GM21619 (cell line): Measurements from ENCODE around the gene PTDSS2.
"Not testable (repeated sequence)": the region's sequence is repeated elsewhere in the genome, so short reads cannot be mapped to it uniquely, and the experiment has no call there.

Experiments
- ATAC-seq: cut with Tn5 transposase; IDR thresholded peaks from one replicate; pipeline ENCODE4 v1.9.1; 2021; ENCODE audit not compliant: unreplicated experiment

The PTDSS2 gene

DNA sequence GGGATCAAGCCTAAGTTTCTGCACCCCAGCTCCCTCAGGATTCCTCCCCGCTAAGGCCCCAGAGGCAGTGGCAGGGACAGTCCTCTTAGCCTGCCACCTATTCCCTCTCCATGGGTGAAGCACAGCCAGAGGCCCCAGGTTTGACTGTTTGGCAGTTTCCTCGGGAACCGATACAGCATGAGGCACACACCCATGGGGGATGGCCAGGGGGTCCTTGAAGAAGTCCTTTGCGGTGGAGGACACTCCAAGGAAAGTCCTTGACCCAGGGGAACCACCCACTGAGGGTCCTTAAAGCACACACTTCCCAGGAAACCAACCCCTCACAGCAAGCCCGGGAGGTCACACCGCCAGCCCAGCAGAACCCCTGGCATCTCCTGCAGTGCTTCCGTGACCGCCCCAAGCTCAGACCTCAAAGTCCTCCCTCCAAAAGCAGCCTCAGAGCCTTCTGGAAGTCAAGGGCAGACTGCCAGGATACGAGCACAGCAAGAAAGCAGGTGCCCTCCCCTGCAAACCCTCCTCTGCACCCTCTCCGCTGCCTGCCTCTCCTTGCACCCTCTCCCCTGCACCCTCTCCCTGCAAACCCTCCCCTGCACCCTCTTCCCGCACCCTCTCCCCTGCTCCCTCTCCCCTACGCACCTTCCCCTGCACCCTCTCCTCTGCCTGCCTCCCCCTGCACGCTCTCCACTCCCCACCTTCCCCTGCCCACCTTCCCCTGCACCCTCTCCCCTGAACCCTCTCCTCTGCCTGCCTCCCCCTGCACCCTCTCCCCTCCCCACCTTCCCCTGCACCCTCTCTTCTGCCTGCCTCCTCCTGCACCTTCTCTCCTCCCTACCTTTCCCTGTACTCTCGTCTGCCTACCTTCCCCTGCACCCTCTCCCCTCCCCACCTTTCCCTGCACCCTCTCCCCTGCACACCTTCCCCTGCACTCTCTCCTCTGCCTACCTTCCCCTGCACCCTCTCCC lies 36.7 kb upstream of the PTDSS2 start:
- ATAC-seq, result no peak

DNA sequence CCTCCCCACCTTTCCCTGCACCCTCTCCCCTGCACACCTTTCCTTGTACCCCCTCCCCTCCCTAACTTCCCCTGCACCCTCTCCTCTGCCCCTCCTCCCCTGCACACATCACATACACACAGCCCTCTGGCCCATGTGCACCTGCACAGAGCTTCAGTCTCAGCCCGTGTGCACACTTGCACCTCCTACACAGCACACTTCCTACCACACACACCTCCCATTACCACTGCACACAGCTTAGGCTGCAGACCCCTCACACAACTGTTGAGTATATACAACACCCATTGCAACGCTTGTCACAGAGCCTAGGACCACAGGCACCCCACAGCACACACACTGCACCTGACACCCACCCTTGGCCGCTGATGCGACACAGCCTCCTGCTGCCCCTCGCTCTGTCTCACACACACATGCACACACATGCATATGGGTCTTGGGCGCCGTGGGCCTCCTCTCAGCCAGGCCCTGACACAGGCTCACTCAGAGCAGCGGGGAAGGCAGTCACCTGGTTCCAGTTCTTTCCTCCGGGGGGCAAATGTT lies 35.7 kb upstream of the PTDSS2 start:
- ATAC-seq, result no peak

DNA sequence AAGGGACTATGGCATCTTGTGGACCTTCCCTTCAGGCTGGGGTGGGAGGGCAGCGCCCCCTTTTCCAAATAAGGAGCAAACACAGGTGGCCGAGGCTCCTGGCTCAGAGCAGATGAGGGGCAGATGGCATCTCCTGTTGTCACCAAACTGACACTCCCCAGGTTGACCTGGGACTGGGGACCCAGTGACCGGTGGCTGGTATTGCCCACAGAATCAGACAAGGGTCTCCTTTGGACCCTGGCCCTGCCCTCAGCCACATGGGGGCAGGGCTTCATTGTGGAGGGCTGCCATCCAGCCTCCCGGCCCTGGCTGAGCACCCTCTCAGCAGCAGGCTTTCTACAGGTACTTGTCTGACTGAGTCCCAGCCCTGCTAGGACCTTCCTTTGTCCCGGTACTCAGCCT lies 34.4 kb upstream of the PTDSS2 start:
- ATAC-seq, result no peak

DNA sequence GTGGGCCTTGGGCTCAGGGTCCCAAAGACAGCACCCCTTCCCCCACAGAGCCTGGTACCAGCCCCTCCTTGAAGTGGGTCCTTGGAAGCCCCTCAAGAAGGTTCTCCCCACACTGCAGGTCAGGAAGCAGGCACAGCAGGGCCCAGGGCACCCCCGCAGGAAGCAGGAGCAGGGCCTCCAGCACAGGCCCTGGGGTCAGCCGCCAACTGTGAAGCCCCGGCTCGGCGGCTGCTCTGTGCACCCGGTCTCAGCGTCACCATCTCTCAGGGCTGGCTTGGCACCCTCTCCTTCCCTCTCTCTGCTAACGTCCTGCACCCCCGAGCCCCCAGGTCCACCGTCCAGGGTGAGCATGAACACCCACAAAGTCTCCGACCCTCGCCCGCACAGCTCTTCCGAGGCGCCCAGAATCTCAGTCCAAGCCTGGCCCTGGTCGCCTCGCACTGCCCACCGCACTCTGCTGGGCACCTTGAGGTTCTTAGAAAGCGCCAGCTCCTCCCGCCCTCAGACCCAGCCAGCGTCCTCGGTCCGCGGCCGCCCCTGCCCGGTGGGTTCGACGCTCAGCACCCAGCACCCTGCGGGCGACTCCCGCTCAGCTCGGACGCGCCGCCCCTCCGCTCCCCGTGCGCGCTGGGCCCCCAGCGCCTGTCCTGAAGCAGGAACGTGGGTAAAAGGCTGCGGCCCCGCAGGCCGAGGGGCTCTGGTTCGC lies 33.9 kb upstream of the PTDSS2 start:
- no peak for ATAC-seq

DNA sequence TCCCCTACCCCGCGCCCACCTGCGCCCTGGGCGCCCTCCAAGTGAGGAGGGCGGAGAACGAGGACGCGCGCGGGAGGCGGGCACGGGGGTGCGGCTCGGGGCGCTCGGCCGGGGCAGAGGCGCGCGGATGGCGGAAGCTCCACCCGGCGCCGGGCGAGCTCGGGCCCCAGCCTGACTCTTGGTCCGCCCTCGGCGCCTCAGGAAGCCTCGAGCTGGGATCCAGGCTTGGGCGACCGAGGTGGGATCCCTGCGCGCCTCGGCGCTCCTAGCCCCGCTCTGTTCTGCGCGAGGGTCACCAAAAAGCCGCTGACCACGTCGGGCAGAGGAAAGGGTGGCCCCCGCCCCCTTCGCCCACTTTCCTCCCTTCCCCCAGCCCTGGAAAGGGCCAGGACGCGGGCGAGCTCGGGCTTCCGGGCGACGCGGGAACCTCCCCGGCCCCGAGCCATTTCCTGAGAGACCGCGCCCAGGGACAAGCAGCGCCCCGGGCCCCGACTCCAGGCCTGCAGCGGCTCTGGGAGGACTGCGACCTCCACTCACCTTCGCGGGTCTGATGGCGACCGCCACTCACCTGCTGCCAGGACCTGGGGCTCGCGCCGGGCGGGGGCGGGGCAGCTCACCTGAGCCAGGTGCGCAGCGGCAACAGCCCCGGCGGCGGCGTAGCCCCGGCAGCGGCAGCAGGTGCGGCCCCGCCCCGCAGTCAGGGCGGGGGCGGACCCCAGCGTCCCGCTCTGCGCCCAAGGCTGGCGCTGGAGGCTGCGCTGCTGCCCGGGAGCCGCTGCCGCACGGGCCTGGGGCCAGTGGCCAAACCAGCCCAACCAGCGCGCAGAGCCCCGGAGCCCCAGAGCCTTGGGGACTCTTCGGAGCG lies 33.1 kb upstream of the PTDSS2 start:
- no peak for ATAC-seq

DNA sequence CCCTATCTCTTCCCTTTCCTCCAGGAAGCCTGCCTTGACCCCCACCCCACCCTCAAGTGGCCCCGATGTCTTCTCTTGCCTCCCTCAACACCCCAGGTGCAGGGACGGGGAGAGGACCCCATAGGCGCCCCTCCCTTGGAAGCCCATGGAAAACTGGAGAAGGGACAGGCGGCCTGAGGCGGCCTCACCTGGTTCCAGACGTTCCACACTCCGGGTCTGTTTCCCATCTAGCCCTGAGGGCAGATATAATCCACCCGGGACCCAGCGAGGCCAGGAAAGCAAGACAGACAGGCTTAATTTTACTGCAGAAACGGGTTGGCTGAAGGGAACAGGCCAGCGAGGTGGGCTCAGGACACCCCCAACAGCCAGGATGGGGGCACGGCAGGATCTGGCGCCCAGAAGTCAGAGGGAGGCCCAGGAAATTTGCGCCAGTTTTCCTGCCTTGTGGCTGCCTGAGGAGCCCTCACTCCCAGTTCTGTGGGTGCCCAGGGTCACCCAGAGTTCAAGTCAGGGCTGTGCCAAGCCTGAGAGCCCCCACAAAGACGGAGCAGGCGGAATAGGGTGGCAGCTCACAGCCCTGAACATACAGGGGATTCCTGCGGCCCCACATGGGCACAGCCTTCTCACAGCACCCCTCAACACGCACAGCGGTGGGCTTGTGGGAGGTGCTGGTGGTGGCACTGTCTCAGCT lies 32.3 kb upstream of the PTDSS2 start:
- no peak for ATAC-seq

DNA sequence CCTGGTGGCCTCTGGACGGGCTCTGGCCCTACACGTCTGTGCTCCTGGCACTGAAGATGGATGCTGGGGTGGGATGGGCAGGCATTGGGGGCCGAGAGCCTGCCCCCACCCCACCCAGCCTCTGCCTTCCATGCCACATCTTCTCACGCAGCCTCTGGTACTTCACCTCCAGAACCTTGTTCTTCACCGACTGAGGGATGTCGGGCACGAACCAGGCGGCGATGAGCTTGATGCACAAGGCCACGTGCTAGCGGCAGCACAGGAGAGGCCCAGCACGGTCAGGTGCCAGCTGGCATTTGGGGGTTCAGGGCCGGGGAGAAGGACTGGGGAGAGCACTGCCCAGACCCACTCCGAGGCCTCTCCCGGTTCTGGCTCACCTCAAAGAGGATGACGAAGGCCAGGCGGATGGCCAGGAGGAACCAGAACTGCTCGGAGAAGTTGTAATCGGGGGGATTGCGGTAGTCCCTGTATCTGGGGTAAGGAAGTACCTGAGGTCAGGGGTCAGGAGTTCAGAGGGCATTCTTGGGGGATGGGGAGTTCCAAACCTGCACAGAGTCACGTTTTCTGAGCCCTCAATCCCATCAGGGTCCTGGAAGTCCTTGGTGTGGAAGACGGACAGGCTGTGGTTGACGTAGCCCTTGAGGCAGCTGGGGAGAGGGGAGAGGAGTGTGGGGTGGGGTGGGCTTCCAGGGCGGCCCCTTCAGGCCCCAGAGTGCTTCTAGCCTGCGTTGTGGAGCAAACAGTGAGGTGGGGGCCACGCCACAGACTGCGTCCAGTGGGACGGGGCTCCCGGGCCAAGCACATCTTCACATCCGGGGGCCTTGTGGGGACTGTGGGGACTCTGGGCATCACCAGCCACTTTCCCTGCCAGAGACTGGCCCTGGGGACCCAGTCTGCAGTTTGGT lies 31.5 kb upstream of the PTDSS2 start:
- ATAC-seq, result no peak

DNA sequence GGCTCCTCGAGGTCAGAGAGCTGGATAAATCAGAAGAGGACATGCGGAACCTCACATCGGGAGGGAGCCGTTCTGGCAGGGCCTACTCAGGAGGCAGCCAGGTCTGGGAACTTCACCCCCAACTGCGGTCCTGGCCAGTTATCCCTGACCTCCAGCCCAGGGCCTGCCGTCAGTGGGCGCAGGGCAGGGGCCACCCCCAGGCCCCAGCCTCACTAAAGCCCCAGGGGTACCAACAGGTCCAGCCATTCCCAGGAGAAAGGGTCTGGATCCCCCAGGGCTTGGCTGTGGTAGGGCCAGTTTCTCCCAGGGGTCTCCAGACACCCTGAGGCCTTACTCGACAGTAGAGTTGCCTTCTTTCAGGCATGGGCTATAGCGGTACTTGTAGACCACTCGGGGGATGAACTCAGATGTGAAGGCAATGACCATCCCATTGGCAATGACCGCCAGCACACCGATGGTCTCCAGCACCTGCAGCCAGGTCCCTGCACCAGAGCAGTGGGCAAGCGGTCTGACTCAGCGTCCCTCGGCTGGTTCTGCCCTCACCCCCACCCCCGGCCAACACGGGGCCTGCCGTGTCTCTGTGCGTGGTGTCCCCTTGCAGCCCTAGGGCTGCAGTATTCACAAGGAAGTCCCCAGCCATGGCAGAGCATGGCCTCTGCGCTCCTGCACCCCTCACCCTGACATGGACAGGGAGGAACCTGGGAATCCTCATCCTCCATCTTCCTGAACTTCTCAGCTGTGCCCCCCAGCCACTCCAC lies 30.7 kb upstream of the PTDSS2 start:
- ATAC-seq, result no peak

DNA sequence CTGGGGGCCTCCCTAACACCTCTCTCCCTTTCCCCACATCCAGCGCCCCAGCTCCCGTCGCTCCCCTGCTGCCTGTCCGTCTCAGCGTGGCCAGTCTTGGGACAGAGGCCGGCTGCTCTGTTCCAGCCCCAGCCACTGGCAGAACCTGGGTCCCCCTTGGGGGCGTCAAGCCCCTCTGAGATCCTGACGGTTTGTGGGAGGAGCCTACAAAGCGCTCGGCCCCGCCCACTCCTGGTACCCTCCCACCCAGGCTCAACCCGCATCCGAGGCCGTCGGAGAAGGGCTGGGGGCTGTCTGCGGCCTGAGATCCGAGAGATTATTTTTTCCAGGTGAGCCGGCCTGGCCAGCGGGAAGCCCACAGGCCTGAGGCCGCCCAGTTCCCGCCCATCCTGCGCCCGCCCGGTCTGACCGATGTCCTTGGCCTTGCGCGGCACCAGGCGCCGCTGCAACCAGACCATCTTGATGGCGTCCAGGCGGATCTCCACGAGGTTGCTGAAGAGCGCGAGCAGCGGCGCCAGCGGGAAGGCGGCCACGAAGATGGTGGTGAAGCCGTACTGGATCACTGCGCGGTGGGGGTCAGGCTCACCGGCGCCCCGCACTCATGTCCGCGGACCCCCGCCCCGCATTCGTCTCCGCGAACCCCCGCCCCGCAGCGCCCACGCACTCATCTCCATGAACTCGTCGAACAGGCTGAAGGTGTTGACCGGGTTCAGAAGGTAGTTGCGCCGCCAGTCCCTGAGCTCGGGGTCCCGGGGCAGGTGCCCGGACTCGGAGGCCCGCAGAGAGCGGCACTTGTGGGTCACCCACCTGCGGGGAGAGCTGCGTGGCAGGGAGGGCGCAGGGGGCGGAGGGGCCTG lies 29.8 kb upstream of the PTDSS2 start:
- ATAC-seq, result no peak

DNA sequence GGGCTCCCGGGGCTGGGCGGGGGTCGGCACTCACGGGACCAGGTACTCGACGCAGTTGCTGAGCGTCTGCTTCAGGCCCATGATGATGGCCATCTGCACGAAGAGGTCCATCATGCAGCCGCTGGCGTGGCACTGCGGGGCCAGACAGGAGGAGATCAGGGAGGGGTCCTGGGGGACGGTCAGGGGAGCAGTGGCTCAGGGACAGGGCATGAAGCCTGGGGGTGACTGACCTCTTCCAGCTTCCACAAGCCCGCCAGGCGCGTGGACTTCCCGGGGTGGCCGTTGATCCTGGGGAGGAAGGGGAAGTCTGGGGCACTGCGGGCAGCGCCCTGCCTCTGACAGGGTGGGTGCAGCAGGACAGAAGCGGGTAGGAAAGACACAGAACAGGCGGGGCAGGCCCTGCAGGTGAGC lies 29.2 kb upstream of the PTDSS2 start:
- no peak for ATAC-seq

DNA sequence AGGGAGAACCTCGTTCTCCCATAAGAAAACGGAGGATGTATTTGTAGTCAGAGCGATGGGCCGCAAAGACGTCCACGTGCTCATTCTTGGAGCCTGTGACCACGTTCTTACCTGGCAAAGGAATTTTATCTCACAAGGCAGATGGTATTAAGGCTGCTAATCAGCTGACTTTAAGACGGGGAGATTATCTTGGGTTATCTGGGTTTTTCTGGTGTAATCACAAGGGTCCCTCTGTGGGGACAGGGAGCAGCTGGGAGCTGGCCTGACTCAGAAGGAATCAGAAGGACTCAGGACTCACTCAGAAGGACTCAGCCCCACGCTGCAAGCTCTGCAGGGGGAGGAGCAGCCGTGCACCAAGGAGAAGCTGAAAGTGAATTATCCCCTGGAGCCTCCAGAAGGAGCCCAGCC lies 27.8 kb upstream of the PTDSS2 start:
- ATAC-seq, result no peak

DNA sequence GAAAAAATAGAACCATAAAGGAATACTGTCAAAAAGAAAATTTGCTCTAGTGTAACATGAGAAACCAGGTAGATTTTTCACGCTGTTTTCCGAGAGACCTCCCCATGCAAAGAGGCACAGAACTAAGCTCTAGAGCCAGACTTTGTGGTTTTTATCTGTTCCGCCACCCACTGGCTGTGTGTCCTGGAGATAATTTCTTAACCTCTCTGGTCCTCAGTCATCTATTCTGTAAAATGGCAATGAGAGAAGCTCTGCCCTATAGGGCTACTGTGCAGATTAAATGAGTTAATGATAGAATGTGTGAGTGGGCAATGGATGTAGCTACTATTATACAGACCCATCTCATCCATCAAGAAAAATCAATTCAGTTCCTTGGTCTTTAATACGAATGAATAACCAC lies 25.8 kb upstream of the PTDSS2 start:
- no peak for ATAC-seq

DNA sequence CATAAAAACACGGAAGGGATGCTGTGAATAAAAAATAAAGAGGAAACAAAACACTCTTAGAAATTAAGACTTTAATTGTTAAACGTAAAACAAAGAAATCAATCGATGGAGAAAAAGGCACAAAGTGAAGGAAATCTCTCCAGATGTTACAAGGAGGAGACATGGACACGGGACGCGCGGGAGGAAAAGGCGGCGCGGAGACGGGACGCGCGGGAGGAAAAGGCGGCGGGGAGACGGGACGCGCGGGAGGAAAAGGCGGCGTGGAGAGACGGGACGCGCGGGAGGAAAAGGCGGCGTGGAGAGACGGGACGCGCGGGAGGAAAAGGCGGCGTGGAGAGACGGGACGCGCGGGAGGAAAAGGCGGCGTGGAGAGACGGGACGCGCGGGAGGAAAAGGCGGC lies 25.3 kb upstream of the PTDSS2 start:
- not testable (repeated sequence) for ATAC-seq

DNA sequence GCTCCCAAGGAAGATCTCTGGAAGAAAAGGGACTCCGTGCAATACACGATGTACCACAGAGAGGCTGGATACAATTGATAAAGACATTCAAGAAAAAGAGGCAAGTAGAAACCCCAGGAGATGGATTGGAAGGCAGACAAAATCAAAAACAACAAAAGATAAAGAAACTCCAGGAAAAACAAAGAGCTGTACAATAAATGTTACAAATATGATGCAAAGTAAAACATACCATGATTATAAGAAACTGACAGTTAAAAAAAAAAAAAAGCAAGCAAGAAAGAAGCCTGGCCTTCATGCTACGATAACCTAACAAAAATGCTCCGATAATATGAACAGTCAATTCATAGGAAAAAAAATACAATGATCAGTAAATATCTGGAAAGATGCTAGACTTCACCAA lies 24.8 kb upstream of the PTDSS2 start:
- ATAC-seq, result no peak

DNA sequence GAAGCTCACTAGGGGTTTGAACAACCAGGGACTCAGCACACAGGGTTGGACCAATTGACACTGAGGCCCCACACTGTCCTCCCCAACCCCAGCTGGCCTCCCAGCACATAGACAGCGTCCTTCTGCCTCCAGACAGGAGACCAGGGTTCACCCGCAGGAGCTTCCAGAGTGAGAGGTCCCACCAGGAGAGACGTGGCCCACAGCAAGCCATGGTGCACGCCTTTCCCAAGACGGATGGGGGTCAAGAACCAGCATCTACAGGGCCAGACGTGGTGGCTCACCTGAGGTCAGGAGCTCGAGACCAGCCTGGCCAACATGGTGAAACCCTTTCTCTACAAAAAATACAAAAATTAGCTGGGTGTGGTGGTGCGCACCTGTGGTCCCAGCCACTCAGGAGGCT lies 23.2 kb upstream of the PTDSS2 start:
- ATAC-seq, result no peak

DNA sequence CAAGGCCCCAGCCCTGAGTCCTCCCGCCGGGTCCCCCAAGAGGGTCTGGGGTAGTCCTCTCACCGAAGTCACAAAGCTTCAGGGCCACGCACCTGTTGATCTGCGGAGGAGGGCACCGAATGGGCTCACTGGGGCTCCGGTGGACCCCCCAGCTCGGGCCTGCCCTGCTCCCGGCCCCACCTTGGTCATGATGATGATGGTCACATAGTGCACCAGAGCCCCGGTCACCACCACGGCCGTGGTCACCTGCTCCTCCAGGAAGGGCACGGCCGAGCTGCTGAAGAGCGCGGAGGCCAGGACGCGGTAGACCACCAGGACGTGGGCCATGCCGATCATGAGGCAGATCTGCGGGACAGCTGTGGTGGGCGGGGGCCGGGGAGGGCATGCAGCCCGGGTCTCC lies 21.8 kb upstream of the PTDSS2 start:
- ATAC-seq, result no peak

DNA sequence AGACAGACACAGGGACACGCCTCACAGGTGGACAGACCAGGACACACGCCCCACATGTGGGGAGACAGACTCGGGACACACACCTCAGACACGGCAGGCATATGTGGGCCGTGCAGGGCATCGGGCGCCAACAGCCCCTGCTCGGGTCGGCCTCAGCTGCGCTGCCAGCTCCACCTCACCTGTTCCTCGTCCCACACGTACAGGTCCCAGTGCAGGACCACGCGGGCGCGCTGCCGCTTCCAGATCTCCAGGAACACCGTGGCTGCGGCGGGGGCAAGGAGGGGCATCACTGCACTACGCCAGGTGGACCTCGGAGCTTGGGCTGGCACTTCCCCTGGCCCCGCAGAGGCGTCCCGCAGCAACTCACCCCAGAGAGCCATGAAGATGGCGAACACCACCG lies 20.7 kb upstream of the PTDSS2 start:
- no peak for ATAC-seq

DNA sequence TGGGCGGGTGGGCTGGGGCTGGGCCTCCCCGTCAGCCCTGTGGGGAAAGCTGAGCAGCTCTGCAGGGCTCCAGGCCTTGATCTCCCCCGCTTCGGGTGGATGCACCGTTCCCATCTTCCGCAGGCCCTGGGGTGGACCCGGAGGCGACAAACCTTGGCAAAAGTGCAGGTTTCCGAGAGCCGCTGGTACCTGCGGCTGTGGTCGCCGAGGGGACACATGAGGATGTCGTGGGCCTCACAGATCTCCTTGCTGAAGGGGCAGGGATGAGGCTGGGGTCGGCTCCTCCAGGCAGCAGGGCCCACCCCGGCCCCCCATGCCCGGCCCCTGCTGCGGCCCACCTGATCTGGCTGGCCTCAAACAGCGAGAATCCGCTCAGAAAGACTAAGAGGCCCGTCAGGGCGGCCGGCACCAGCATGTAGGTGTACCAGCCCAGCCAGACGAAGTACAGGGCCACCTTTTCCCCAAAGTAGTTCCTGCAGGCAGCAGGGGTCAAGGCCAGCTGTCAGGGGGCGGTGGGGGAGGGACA lies 20.1 kb upstream of the PTDSS2 start:
- ATAC-seq, result no peak
